ENCODE results near the gene KCNH5.

The KCNH5 gene

GRCh38 chr14:62914873-62915272 is 130.4 kb downstream of the KCNH5 start:
- no peak for TF ChIP-seq REST (IDR thresholded peaks at IDR 0.05; ENCODE audit: insufficient read depth in 1 of 2, low read depth in 2 of 2, low read length in 2 of 2)
- TF ChIP-seq FOXP2 (optimal IDR thresholded peaks at IDR 0.05; ENCODE audit: borderline replicate concordance, extremely low read depth, extremely low read length, insufficient read depth), result no peak
- no peak for TF ChIP-seq TAF1 (IDR thresholded peaks at IDR 0.05; ENCODE audit: borderline replicate concordance, insufficient read depth, low read length)
- TF ChIP-seq POLR2AphosphoS5 (IDR thresholded peaks at IDR 0.05; ENCODE audit: low read depth, low read length), result no peak
- no peak for TF ChIP-seq SIN3A (IDR thresholded peaks at IDR 0.05; ENCODE audit: borderline replicate concordance, insufficient read depth, low read length)

GRCh38 chr14:62914025-62914424 is 131.2 kb downstream of the KCNH5 start:
- TF ChIP-seq REST (IDR thresholded peaks at IDR 0.05; ENCODE audit: insufficient read depth in 1 of 2, low read depth in 2 of 2, low read length in 2 of 2) (no peak), POLR2AphosphoS5 (IDR thresholded peaks at IDR 0.05; ENCODE audit: low read depth, low read length) (no peak), FOXP2 (optimal IDR thresholded peaks at IDR 0.05; ENCODE audit: borderline replicate concordance, extremely low read depth, extremely low read length, insufficient read depth) (no peak), TAF1 (IDR thresholded peaks at IDR 0.05; ENCODE audit: borderline replicate concordance, insufficient read depth, low read length) (no peak), SIN3A (IDR thresholded peaks at IDR 0.05; ENCODE audit: borderline replicate concordance, insufficient read depth, low read length) (no peak)

GRCh38 chr14:62908506-62908905 is 136.8 kb downstream of the KCNH5 start:
- TF ChIP-seq POLR2AphosphoS5 (IDR thresholded peaks at IDR 0.05; ENCODE audit: low read depth, low read length) (no peak), TAF1 (IDR thresholded peaks at IDR 0.05; ENCODE audit: borderline replicate concordance, insufficient read depth, low read length) (no peak), SIN3A (IDR thresholded peaks at IDR 0.05; ENCODE audit: borderline replicate concordance, insufficient read depth, low read length) (no peak), FOXP2 (optimal IDR thresholded peaks at IDR 0.05; ENCODE audit: borderline replicate concordance, extremely low read depth, extremely low read length, insufficient read depth) (no peak), REST (IDR thresholded peaks at IDR 0.05; ENCODE audit: insufficient read depth in 1 of 2, low read depth in 2 of 2, low read length in 2 of 2) (no peak)

GRCh38 chr14:62905566-62905965 is 139.7 kb downstream of the KCNH5 start:
- no peak for TF ChIP-seq FOXP2 (optimal IDR thresholded peaks at IDR 0.05; ENCODE audit: borderline replicate concordance, extremely low read depth, extremely low read length, insufficient read depth)
- TF ChIP-seq TAF1 (IDR thresholded peaks at IDR 0.05; ENCODE audit: borderline replicate concordance, insufficient read depth, low read length), result no peak
- no peak for TF ChIP-seq SIN3A (IDR thresholded peaks at IDR 0.05; ENCODE audit: borderline replicate concordance, insufficient read depth, low read length)
- TF ChIP-seq REST (IDR thresholded peaks at IDR 0.05; ENCODE audit: insufficient read depth in 1 of 2, low read depth in 2 of 2, low read length in 2 of 2), result no peak
- no peak for TF ChIP-seq POLR2AphosphoS5 (IDR thresholded peaks at IDR 0.05; ENCODE audit: low read depth, low read length)

GRCh38 chr14:62897771-62898170 is 147.5 kb downstream of the KCNH5 start:
- TF ChIP-seq FOXP2 (optimal IDR thresholded peaks at IDR 0.05; ENCODE audit: borderline replicate concordance, extremely low read depth, extremely low read length, insufficient read depth) (no peak), SIN3A (IDR thresholded peaks at IDR 0.05; ENCODE audit: borderline replicate concordance, insufficient read depth, low read length) (no peak), REST (IDR thresholded peaks at IDR 0.05; ENCODE audit: insufficient read depth in 1 of 2, low read depth in 2 of 2, low read length in 2 of 2) (no peak), POLR2AphosphoS5 (IDR thresholded peaks at IDR 0.05; ENCODE audit: low read depth, low read length) (no peak), TAF1 (IDR thresholded peaks at IDR 0.05; ENCODE audit: borderline replicate concordance, insufficient read depth, low read length) (no peak)
